ENCODE data around the gene SYF2.

Gene SYF2

GRCh38 chr1:25208092-25208491, 24.2 kb downstream of the SYF2 start:
- Histone ChIP-seq H3K4me3 (ENCODE audit: low read length) (no peak overlapping the region), H3K27me3 (ENCODE audit: control insufficient read depth, low read length) (peaks cover 18% of the 10 kb centered on the region; the same call in 1 of the 2 replicates), H3K9me3 (ENCODE audit: control insufficient read depth, insufficient read depth, low read length) (no peaks in the 10 kb centered on the region), H3K79me2 (ENCODE audit: control insufficient read depth, low read length) (no peaks in the 10 kb centered on the region), H3K27ac (ENCODE audit: low read depth, low read length) (no peak overlapping the region), H3F3A (ENCODE audit: control insufficient read depth, insufficient read depth) (no peaks in the 10 kb centered on the region), H3K4me2 (ENCODE audit: low read length) (no peak overlapping the region), H3K9me2 (replicated peaks; ENCODE audit: control insufficient read depth, low read length) (no peaks in the 10 kb centered on the region), H3K4me1 (ENCODE audit: control insufficient read depth, low read length) (no peaks in the 10 kb centered on the region), H4K20me1 (ENCODE audit: control insufficient read depth, insufficient read depth, low read depth, low read length) (no peaks in the 10 kb centered on the region), H3K36me3 (ENCODE audit: control insufficient read depth, low read length) (no peaks in the 10 kb centered on the region)
- TF ChIP-seq, protein P1, sequence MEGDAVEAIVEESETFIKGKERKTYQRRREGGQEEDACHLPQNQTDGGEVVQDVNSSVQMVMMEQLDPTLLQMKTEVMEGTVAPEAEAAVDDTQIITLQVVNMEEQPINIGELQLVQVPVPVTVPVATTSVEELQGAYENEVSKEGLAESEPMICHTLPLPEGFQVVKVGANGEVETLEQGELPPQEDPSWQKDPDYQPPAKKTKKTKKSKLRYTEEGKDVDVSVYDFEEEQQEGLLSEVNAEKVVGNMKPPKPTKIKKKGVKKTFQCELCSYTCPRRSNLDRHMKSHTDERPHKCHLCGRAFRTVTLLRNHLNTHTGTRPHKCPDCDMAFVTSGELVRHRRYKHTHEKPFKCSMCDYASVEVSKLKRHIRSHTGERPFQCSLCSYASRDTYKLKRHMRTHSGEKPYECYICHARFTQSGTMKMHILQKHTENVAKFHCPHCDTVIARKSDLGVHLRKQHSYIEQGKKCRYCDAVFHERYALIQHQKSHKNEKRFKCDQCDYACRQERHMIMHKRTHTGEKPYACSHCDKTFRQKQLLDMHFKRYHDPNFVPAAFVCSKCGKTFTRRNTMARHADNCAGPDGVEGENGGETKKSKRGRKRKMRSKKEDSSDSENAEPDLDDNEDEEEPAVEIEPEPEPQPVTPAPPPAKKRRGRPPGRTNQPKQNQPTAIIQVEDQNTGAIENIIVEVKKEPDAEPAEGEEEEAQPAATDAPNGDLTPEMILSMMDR (IDR thresholded peaks at IDR 0.05; ENCODE audit: low read depth, low read length, poor library complexity, severe bottlenecking), result no peak

GRCh38 chr1:25206201-25206600, 26.1 kb downstream of the SYF2 start:
- Histone ChIP-seq H3K4me3 (ENCODE audit: low read length) (no peak overlapping the region), H3K27me3 (ENCODE audit: control insufficient read depth, low read length) (peaks cover 18% of the 10 kb centered on the region; the same call in 1 of the 2 replicates), H3K9me2 (replicated peaks; ENCODE audit: control insufficient read depth, low read length) (no peaks in the 10 kb centered on the region), H4K20me1 (ENCODE audit: control insufficient read depth, insufficient read depth, low read depth, low read length) (no peaks in the 10 kb centered on the region), H3F3A (ENCODE audit: control insufficient read depth, insufficient read depth) (no peaks in the 10 kb centered on the region), H3K4me1 (ENCODE audit: control insufficient read depth, low read length) (no peaks in the 10 kb centered on the region), H3K36me3 (ENCODE audit: control insufficient read depth, low read length) (no peaks in the 10 kb centered on the region), H3K79me2 (ENCODE audit: control insufficient read depth, low read length) (no peaks in the 10 kb centered on the region), H3K9me3 (ENCODE audit: control insufficient read depth, insufficient read depth, low read length) (no peaks in the 10 kb centered on the region), H3K4me2 (ENCODE audit: low read length) (no peak overlapping the region), H3K27ac (ENCODE audit: low read depth, low read length) (no peak overlapping the region)
- TF ChIP-seq, protein P1 (IDR thresholded peaks at IDR 0.05; ENCODE audit: low read depth, low read length, poor library complexity, severe bottlenecking), result no peak
- TF ChIP-seq EZH2phosphoT487 (IDR thresholded peaks at IDR 0.05; ENCODE audit: borderline replicate concordance, low read length), result no peak

- peaks cover 18% of the 10 kb centered on the region; the same call in 1 of the 2 replicates for H3K27me3 ChIP-seq (ENCODE audit: control insufficient read depth, low read length)
- H4K20me1 ChIP-seq (ENCODE audit: control insufficient read depth, insufficient read depth, low read depth, low read length), result no peaks in the 10 kb centered on the region
- H3K4me1 ChIP-seq (ENCODE audit: control insufficient read depth, low read length), result no peaks in the 10 kb centered on the region
- no peaks in the 10 kb centered on the region for H3K79me2 ChIP-seq (ENCODE audit: control insufficient read depth, low read length)
- H3K9me3 ChIP-seq (ENCODE audit: control insufficient read depth, insufficient read depth, low read length), result no peaks in the 10 kb centered on the region
- H3F3A ChIP-seq (ENCODE audit: control insufficient read depth, insufficient read depth), result no peaks in the 10 kb centered on the region
- no peak overlapping the region for H3K4me3 ChIP-seq (ENCODE audit: low read length)
- H3K4me2 ChIP-seq (ENCODE audit: low read length), result no peak overlapping the region
- no peak overlapping the region for H3K27ac ChIP-seq (ENCODE audit: low read depth, low read length)
- no peaks in the 10 kb centered on the region for H3K9me2 ChIP-seq (replicated peaks; ENCODE audit: control insufficient read depth, low read length)
- TF ChIP-seq, protein P1 (IDR thresholded peaks at IDR 0.05; ENCODE audit: low read depth, low read length, poor library complexity, severe bottlenecking), result no peak
- TF ChIP-seq EZH2phosphoT487 (IDR thresholded peaks at IDR 0.05; ENCODE audit: borderline replicate concordance, low read length), result no peak
- H3K36me3 ChIP-seq (ENCODE audit: control insufficient read depth, low read length), result no peaks in the 10 kb centered on the region
Measured at GRCh38 chr1:25205786-25206185, 26.5 kb downstream of the SYF2 start.
